Measurements from ENCODE around the gene ADD1. TPM values are rescaled to one million over a fixed set of nuclear protein-coding genes. Genes with fewer than 3 reads are reported as not detected.

The ADD1 gene
- total RNA-seq, 5 donors from 2014 or later (not counting 1 experiment from before 2014, with no cell fraction given) = 241 to 274 (median 256) TPM

DNA sequence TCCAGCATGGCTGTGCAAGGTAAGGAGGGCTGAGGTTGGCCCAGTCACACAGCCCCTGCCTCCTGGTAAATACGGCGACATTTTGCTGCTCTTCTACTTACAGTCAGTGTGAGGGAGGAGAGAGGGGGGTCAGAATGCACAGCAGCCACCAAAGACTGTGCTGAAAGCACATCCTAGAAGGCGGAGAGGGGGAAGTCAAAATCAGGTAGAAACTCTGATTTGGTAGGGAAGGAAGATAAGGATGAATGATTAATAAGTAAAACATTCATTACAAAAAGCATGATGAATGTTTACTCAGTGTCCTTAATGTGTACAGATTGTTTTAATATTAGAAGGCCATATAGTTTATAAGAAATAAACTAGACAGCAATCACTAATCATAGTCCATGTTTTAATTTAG, 57.5 kb downstream of the ADD1 start:
- H3K36me3 Mint-ChIP-seq = peaks cover 58% of the 10 kb centered on the region
- DNase-seq (no peak), ATAC-seq (replicated peaks in 1 of 4) (no peak)
- POLR2A ChIA-PET = no interaction called here
- Histone ChIP-seq H3K36me3 (ENCODE audit: control insufficient read depth in 2 of 2, extremely low read depth in 1 of 2, insufficient read depth in 1 of 2, low read length in 1 of 2) (peaks cover 6 to 80% of the 10 kb centered on the region in 2 donors), H3K27ac (ENCODE audit: low read length) (no peak overlapping the region), H3K27me3 (replicated peaks in 1 of 2; ENCODE audit: control insufficient read depth in 2 of 2, extremely low read depth in 1 of 2, insufficient read depth in 2 of 2, low read length in 1 of 2) (no peaks in the 10 kb centered on the region), H3K4me3 (ENCODE audit: control insufficient read depth in 1 of 2, extremely low read depth in 1 of 2, low read length in 1 of 2) (no peak overlapping the region), H3K4me1 (ENCODE audit: control insufficient read depth in 1 of 2, extremely low read depth in 1 of 2, insufficient read depth in 2 of 2, low read length in 2 of 2) (peaks cover 0 to 4% of the 10 kb centered on the region in 2 experiments), H3K9me3 (no peaks in the 10 kb centered on the region)
- CTCF ChIA-PET = no interaction called here
- H3K27ac Mint-ChIP-seq = peak overlapping the region; percentile 19 to 82
- peaks cover 8 to 11% (median 8%) of the 10 kb centered on the region in 3 donors for H3K4me1 Mint-ChIP-seq
- no peaks in the 10 kb centered on the region for H3K27me3 Mint-ChIP-seq
- no peak overlapping the region for H3K4me3 Mint-ChIP-seq
- WGBS (ENCODE audit: insufficient coverage) = 100% methylated on average over 2 of the region's 3 CpGs
- no peaks in the 10 kb centered on the region for H3K9me3 Mint-ChIP-seq

DNA sequence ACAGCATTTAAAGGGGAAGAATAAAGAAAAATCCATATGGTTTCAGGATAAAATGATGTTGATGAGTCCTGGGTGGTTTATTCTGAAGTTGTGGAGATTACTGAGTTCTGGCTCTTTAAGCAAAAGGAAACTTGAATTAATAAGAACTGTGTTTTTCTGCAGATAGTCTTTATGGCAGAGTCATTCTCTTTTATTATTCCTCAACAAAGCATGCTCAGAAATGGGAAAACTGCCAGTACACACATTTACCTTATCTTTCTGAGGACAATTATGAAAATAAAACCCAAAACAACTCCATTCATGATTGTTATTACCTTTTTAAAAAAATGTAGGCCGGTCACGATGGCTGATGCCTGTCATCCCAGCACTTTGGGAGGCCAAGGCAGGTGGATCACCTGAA, 58.5 kb downstream of the ADD1 start:
- Mint-ChIP-seq H3K9me3 (no peaks in the 10 kb centered on the region), H3K27me3 (no peaks in the 10 kb centered on the region), H3K36me3 (peaks cover 61% of the 10 kb centered on the region), H3K4me3 (no peak overlapping the region), H3K4me1 (peaks cover 15 to 19% (median 17%) of the 10 kb centered on the region in 3 donors), H3K27ac (peak overlapping the region; percentile 44 to 52)
- no peaks in the 10 kb centered on the region for H3K27me3 ChIP-seq (replicated peaks in 1 of 2; ENCODE audit: control insufficient read depth in 2 of 2, extremely low read depth in 1 of 2, insufficient read depth in 2 of 2, low read length in 1 of 2)
- no peak overlapping the region for H3K4me3 ChIP-seq (ENCODE audit: control insufficient read depth in 1 of 2, extremely low read depth in 1 of 2, low read length in 1 of 2)
- POLR2A ChIA-PET = no interaction called here
- CTCF ChIA-PET = no interaction called here
- H3K27ac ChIP-seq (ENCODE audit: low read length) = no peak overlapping the region
- H3K4me1 ChIP-seq (ENCODE audit: control insufficient read depth in 1 of 2, extremely low read depth in 1 of 2, insufficient read depth in 2 of 2, low read length in 2 of 2) = peaks cover 9 to 13% of the 10 kb centered on the region in 2 experiments
- H3K9me3 ChIP-seq = no peaks in the 10 kb centered on the region
- DNase-seq (no peak), ATAC-seq (replicated peaks in 1 of 4) (no peak)
- peaks cover 6 to 79% of the 10 kb centered on the region in 2 donors for H3K36me3 ChIP-seq (ENCODE audit: control insufficient read depth in 2 of 2, extremely low read depth in 1 of 2, insufficient read depth in 1 of 2, low read length in 1 of 2)
- no CpG with 5 or more reads among the region's 2 CpGs for WGBS (ENCODE audit: insufficient coverage)

DNA sequence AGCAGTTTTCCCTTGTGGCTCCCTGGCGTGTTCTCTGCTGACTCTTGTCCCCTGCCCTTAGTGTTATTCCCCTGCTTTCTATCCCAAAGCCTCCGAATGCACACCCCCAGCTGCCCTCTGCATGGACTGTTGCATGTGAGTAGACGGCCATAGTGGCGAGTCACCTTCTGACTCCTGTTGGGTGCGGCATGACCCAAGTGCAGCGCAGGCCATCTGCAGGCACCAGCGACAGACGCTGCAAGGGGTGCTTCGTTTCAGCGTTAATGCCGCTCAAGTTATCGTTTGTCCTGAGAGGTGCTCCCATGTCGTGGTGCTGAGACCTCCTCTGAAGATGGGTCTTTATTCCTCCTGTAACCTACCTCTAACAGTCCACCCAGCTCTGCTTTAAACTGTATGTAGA, 61.9 kb downstream of the ADD1 start:
- ATAC-seq (replicated peaks in 1 of 4) = peak in 1 of 4 experiments; percentile 25
- H3K4me1 Mint-ChIP-seq = peaks cover 21 to 31% (median 25%) of the 10 kb centered on the region in 3 donors
- peaks cover 13 to 22% of the 10 kb centered on the region in 2 experiments for H3K4me1 ChIP-seq (ENCODE audit: control insufficient read depth in 1 of 2, extremely low read depth in 1 of 2, insufficient read depth in 2 of 2, low read length in 2 of 2)
- peaks cover 67% of the 10 kb centered on the region for H3K36me3 Mint-ChIP-seq
- ChIA-PET CTCF (no interaction called here), POLR2A (no interaction called here)
- WGBS (ENCODE audit: insufficient coverage) = 100% methylated on average over 10 of the region's 13 CpGs
- no peak overlapping the region for H3K4me3 ChIP-seq (ENCODE audit: control insufficient read depth in 1 of 2, extremely low read depth in 1 of 2, low read length in 1 of 2)
- no peaks in the 10 kb centered on the region for H3K9me3 ChIP-seq
- H3K27ac Mint-ChIP-seq = peak overlapping the region; percentile 84 to 91
- no peak overlapping the region for H3K4me3 Mint-ChIP-seq
- peaks cover 11 to 80% of the 10 kb centered on the region in 2 donors for H3K36me3 ChIP-seq (ENCODE audit: control insufficient read depth in 2 of 2, extremely low read depth in 1 of 2, insufficient read depth in 1 of 2, low read length in 1 of 2)
- H3K27me3 ChIP-seq (replicated peaks in 1 of 2; ENCODE audit: control insufficient read depth in 2 of 2, extremely low read depth in 1 of 2, insufficient read depth in 2 of 2, low read length in 1 of 2) = no peaks in the 10 kb centered on the region
- H3K27ac ChIP-seq (ENCODE audit: low read length) = peak overlapping the region; percentile 65
- H3K27me3 Mint-ChIP-seq = no peaks in the 10 kb centered on the region
- H3K9me3 Mint-ChIP-seq = no peaks in the 10 kb centered on the region
- DNase-seq = no peak

DNA sequence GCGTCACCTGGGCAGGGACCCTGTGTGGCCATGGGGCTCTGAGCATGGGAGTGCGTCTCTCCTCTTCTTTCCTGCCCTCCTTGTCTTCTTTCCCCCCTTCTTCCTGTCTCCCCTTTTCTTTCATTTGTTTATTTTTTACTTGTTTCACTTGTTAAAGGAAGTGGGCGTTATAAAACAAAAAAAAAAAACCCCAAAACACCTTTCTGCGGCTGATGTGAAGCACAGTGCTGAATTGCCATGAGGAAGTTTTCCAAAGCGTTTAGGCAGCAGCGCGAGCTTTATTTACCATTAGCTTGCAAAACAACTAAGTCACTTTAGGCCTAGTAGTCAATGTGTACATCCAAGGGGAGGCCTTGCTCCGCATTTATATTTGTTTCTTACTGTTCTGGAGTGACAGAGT, 62.6 kb downstream of the ADD1 start:
- 8% methylated on average over 2 of the region's 8 CpGs for WGBS (ENCODE audit: insufficient coverage)
- POLR2A ChIA-PET = interaction anchor here in 1 of 2 donors (0.6 kb wide), 2 partner anchors 26 to 906 kb away, joined by 3 read pairs; no protein-coding TSS in a partner anchor
- ATAC-seq (replicated peaks in 1 of 4) (peak in 3 of 4 experiments; percentile 30 to 64 (median 37)), DNase-seq (peak in 1 of 35 experiments; percentile 31)
- no peaks in the 10 kb centered on the region for H3K9me3 Mint-ChIP-seq
- Histone ChIP-seq H3K4me1 (ENCODE audit: control insufficient read depth in 1 of 2, extremely low read depth in 1 of 2, insufficient read depth in 2 of 2, low read length in 2 of 2) (peaks cover 13 to 22% of the 10 kb centered on the region in 2 experiments), H3K9me3 (no peaks in the 10 kb centered on the region), H3K27ac (ENCODE audit: low read length) (peak overlapping the region; percentile 65), H3K4me3 (ENCODE audit: control insufficient read depth in 1 of 2, extremely low read depth in 1 of 2, low read length in 1 of 2) (no peak overlapping the region), H3K27me3 (replicated peaks in 1 of 2; ENCODE audit: control insufficient read depth in 2 of 2, extremely low read depth in 1 of 2, insufficient read depth in 2 of 2, low read length in 1 of 2) (no peaks in the 10 kb centered on the region), H3K36me3 (ENCODE audit: control insufficient read depth in 2 of 2, extremely low read depth in 1 of 2, insufficient read depth in 1 of 2, low read length in 1 of 2) (peaks cover 14 to 80% of the 10 kb centered on the region in 2 donors)
- H3K27ac Mint-ChIP-seq = peak overlapping the region; percentile 84 to 91
- H3K36me3 Mint-ChIP-seq = peaks cover 66% of the 10 kb centered on the region
- peaks cover 21 to 31% (median 25%) of the 10 kb centered on the region in 3 donors for H3K4me1 Mint-ChIP-seq
- CTCF ChIA-PET = no interaction called here
- H3K27me3 Mint-ChIP-seq = no peaks in the 10 kb centered on the region
- peak overlapping the region in 2 of 3 donors; percentile 37 to 39 for H3K4me3 Mint-ChIP-seq

DNA sequence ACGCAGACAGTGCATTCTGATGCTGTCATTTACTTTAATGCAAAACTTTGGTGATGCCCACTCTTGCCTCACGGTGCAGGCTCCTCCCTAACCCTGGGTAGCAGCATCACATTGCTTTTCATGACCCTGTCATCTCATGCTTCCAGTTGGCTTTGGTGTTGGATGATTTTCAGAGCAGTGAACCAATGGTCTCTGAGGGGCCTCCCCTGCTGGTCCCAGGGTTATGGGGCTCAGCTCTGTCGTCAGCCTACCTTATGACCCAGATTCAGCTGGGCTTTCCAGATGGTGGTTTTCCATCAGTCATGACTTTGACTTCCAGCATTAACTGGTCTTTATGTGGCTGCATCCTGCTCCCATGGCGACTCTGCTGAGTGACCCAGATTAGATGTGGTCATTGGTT, 63.6 kb downstream of the ADD1 start:
- Histone ChIP-seq H3K27me3 (replicated peaks in 1 of 2; ENCODE audit: control insufficient read depth in 2 of 2, extremely low read depth in 1 of 2, insufficient read depth in 2 of 2, low read length in 1 of 2) (no peaks in the 10 kb centered on the region), H3K27ac (ENCODE audit: low read length) (peak overlapping the region; percentile 65), H3K36me3 (ENCODE audit: control insufficient read depth in 2 of 2, extremely low read depth in 1 of 2, insufficient read depth in 1 of 2, low read length in 1 of 2) (peaks cover 14 to 84% of the 10 kb centered on the region in 2 donors), H3K4me1 (ENCODE audit: control insufficient read depth in 1 of 2, extremely low read depth in 1 of 2, insufficient read depth in 2 of 2, low read length in 2 of 2) (peaks cover 13 to 22% of the 10 kb centered on the region in 2 experiments), H3K9me3 (no peaks in the 10 kb centered on the region), H3K4me3 (ENCODE audit: control insufficient read depth in 1 of 2, extremely low read depth in 1 of 2, low read length in 1 of 2) (no peak overlapping the region)
- Mint-ChIP-seq H3K4me1 (peaks cover 21 to 31% (median 25%) of the 10 kb centered on the region in 3 donors), H3K27me3 (no peaks in the 10 kb centered on the region), H3K9me3 (no peaks in the 10 kb centered on the region), H3K4me3 (no peak overlapping the region), H3K36me3 (peaks cover 66% of the 10 kb centered on the region), H3K27ac (peak overlapping the region; percentile 66 to 78)
- ChIA-PET POLR2A (no interaction called here), CTCF (no interaction called here)
- no peak for ATAC-seq (replicated peaks in 1 of 4)
- DNase-seq = no peak
- WGBS (ENCODE audit: insufficient coverage) = 77% methylated on average over 3 of the region's 4 CpGs

DNA sequence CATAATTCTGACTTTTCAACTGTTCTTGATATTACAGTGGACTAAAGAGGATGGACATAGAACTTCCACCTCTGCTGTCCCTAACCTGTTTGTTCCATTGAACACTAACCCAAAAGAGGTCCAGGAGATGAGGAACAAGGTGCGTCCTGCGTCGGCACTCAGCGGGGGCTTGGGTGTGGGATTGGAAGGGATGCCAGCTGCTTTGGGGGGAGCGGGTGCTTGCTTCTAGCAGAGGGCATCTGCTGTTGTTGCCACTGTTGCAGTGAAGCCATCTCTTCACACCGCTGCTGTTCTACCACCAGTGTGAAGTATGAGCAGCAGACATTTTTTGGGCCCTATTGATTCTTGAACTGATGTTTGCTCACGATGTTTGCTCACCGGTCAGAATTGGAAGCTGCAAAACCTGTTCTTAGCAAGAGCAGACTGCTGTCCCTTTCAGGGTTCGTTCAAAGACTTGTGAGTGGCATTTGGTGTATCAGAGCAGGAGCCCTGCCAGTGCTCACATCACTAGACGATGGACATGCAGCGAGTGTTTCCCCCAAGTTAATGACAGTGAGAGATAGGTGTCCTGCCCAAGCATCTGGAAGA, 64.2 kb downstream of the ADD1 start:
- Histone ChIP-seq H3K4me3 (ENCODE audit: control insufficient read depth in 1 of 2, extremely low read depth in 1 of 2, low read length in 1 of 2) (no peak overlapping the region), H3K36me3 (ENCODE audit: control insufficient read depth in 2 of 2, extremely low read depth in 1 of 2, insufficient read depth in 1 of 2, low read length in 1 of 2) (peaks cover 15 to 82% of the 10 kb centered on the region in 2 donors), H3K9me3 (no peaks in the 10 kb centered on the region), H3K27ac (ENCODE audit: low read length) (peak overlapping the region; percentile 65), H3K4me1 (ENCODE audit: control insufficient read depth in 1 of 2, extremely low read depth in 1 of 2, insufficient read depth in 2 of 2, low read length in 2 of 2) (peaks cover 13 to 22% of the 10 kb centered on the region in 2 experiments), H3K27me3 (replicated peaks in 1 of 2; ENCODE audit: control insufficient read depth in 2 of 2, extremely low read depth in 1 of 2, insufficient read depth in 2 of 2, low read length in 1 of 2) (no peaks in the 10 kb centered on the region)
- peaks cover 21 to 31% (median 25%) of the 10 kb centered on the region in 3 donors for H3K4me1 Mint-ChIP-seq
- WGBS (ENCODE audit: insufficient coverage) = 97% methylated on average over 11 of the region's 11 CpGs
- ATAC-seq (replicated peaks in 1 of 4) (no peak), DNase-seq (no peak)
- ChIA-PET POLR2A (no interaction called here), CTCF (no interaction called here)
- H3K9me3 Mint-ChIP-seq = no peaks in the 10 kb centered on the region
- no peak overlapping the region for H3K4me3 Mint-ChIP-seq
- H3K27ac Mint-ChIP-seq = peak overlapping the region; percentile 66 to 78
- H3K36me3 Mint-ChIP-seq = peaks cover 66% of the 10 kb centered on the region
- no peaks in the 10 kb centered on the region for H3K27me3 Mint-ChIP-seq
